Astrocyte of the spinal cord (primary cell): ENCODE data around the gene ZNF618.

ENCODE experiments used
- DNase-seq: peaks from one replicate; pipeline ENCODE4 v3.0.0; 2011; ENCODE audit warnings: low read depth, low spot score
- H3K4me3 ChIP-seq: 2 replicates; pipeline ENCODE4 v1.5.1; 2011; ENCODE audit warnings: low read depth, mild to moderate bottlenecking, low read length, moderate library complexity
- in situ Hi-C: cut with HindIII; loops from 2 replicates; pipeline ENCODE4 v1.10.0; 2017; ENCODE audit warnings: low sequenced_read_pairs
- TF ChIP-seq, protein P1 (sequence below): IDR thresholded peaks from 2 replicates; pipeline ENCODE4 v1.5.1; 2012; ENCODE audit warnings: low read depth, mild to moderate bottlenecking, low read length, inconsistent platforms

The ZNF618 gene

DNA sequence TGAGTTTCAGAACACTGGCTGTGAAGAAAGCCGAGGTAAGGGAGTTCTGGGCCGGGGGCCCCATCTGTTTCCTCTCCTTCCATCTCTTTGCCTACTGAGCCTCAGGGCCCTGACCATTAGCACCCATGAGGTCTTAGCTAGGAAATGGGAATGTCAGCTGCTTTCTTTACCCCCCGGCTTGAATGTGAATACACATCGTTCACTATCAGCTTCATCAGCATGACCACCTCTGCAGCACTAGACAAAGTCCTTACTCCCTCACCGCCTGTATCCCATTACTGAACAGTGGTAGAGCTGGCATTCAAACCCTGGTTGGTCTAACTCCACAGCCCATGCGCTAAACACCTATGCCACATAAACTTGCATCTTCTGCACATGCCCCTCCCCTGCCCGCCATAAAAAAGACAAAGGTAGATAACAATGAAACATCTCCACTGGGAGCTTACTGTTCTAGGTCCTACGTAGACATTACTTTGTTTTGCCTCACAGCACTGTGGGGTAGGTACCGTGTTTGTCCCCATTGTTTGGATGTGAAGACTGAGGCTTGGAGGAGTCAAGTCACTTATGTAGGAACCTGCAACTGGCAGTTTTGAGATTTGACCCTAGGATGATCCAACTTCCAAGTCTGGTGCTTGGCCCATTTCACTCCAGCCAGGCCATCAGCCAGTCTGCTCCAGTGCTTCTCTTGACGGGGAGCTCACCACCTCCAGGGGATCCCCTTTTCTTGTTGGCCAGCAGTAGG, 108.7 kb downstream of the ZNF618 start:
- H3K4me3 ChIP-seq = no peak overlapping the region
- no peak for DNase-seq
- TF ChIP-seq, protein P1, sequence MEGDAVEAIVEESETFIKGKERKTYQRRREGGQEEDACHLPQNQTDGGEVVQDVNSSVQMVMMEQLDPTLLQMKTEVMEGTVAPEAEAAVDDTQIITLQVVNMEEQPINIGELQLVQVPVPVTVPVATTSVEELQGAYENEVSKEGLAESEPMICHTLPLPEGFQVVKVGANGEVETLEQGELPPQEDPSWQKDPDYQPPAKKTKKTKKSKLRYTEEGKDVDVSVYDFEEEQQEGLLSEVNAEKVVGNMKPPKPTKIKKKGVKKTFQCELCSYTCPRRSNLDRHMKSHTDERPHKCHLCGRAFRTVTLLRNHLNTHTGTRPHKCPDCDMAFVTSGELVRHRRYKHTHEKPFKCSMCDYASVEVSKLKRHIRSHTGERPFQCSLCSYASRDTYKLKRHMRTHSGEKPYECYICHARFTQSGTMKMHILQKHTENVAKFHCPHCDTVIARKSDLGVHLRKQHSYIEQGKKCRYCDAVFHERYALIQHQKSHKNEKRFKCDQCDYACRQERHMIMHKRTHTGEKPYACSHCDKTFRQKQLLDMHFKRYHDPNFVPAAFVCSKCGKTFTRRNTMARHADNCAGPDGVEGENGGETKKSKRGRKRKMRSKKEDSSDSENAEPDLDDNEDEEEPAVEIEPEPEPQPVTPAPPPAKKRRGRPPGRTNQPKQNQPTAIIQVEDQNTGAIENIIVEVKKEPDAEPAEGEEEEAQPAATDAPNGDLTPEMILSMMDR = no peak
- in situ Hi-C loops = no loop called here

DNA sequence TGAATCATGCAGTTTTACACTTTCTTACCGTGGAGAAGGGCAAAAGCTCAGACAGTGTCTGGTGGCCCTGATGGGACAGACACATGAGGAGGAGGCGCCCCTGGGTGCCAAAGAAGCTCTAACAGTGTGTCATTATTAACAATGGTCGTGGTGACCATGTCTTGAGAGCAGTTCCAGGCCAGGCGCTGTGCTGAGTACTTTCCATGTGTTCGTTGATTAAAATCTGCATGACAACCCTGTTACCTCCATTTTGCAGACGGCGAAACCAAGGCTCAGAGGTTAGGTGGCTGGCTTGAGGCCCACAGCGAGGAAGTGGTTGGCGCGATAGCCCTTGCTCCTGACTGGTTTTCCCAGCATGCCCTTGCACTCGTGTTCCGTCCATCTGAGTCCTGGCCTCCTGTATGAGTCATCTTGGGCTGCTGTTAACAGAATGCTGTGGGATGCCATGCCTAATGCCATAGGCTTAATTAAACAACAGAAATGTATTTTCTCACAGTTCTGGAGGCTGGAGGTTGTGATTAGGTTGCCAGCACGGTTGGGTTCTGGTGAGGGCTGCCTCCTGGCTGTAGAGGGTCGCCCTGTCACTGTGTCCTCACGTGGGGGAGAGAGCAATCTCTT, 110.0 kb downstream of the ZNF618 start:
- in situ Hi-C loops = no loop called here

DNA sequence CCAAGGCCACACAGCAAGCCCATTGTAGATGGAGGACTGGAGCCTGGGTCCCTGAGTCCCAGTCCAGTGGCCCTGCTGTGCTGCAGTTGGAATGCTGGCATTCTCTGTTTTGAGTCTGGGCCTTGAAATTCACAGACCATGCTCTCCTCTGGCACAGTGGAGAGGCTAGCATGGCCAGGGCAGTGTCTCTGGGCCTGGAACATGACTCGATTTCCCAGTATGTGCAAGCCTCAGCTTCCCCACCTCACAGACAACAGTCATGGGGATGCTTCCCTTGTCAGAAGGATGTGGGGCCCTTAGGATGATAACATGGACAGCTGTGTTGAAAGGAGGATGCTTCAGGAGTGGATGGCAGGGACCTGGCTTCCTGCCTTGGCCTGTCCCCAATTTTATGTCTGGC, 110.8 kb downstream of the ZNF618 start:
- TF ChIP-seq, protein P1 = no peak
- no peak for DNase-seq
- in situ Hi-C loops = no loop called here
- no peak overlapping the region for H3K4me3 ChIP-seq

More for the DNA sequence above, 110.0 kb downstream of the ZNF618 start:
- DNase-seq = peak; percentile 47
- H3K4me3 ChIP-seq = no peak overlapping the region
- TF ChIP-seq, protein P1 = peak; percentile 4

DNA sequence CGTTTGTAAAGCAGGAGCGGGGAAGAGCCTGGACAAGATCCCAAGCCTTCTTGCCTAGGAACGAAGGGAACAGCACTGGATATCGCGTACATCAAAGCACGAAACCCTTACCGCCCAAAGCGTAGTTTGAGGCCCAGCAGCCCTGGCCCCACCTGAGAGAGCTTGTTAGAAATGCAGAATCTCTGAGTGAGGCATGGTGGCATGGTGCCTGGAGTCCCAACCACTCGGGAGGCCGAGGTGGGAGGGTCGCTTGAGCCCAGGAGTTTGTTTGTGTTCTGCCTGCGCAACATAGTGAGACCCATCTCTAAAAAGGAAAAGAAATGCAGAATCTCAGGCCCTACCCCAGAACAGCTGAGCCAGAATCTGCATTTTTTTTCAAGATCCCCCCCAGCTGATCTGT, 111.4 kb downstream of the ZNF618 start:
- DNase-seq = no peak
- no peak overlapping the region for H3K4me3 ChIP-seq
- TF ChIP-seq, protein P1 = no peak
- in situ Hi-C loops = no loop called here

DNA sequence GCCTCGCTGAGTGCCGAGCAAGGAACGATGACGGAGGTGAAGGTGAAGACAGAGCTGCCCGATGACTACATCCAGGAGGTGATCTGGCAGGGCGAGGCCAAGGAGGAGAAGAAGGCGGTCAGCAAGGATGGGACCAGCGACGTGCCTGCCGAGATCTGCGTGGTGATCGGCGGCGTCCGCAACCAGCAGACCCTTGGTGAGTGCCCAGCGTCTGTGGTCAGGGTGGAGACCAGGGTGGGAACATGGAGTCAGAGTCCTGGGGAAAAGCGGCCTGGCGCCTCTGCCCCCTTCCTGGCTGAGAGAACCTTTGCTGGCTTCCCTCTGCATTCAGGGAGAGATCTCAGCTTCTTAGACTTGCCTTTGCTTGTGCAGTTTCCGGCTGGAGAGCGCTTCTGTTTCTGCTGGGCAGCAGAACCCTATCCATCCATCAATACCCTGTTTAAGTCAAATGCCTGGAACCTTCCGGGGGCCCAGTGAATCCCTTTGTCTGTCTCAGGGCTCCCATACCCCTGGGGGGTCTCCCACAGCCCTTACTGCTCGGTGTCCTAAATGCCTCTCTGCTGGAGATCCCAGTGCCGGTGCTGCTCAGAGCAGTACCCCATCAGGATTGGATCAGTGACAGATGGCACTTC, 112.4 kb downstream of the ZNF618 start:
- H3K4me3 ChIP-seq = no peak overlapping the region
- in situ Hi-C loops = no loop called here
- TF ChIP-seq, protein P1 = no peak
- DNase-seq = no peak

DNA sequence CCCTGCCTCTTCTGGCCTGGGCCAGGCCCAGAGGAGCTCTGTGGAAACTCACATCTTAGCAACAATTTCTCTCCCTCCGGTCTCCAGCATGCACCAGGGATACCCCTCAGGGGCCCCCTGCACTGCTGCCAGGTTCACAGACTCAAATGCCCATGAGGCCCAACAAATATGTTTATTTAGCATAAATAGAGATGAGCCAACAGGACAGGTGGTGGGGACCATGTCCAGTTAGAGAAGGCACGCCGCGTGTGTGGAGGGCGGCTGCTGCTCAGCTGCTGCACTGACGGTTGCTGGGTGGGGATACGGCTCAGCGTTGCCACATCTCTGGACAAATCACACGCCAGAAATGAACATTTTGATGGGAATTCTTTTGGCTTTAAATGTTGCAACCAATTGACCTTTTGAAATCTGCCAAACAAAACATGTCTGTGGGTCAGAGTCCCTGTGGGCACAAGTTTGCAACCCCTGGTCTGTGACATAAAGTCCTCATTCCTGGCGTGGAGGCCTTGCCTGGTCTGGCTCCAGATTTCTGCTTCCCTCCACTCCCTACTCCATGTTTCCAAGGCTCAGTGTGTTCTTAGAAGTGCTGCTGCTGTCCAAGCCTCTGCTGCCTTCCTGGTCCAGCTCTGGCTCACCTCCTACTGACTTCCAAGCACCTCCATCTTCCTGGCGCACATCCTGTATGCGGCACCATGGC, 113.1 kb downstream of the ZNF618 start:
- TF ChIP-seq, protein P1 = no peak
- in situ Hi-C loops = no loop called here
- no peak overlapping the region for H3K4me3 ChIP-seq
- no peak for DNase-seq
